RWPE2 (cell line): ENCODE measurements around the gene ZC3H7A.

Source experiments
- ATAC-seq: fragments of 200-7000 bp; cut with Tn5 transposase; 3 replicates; pipeline ENCODE4 v1.9.1; 2021; ENCODE audit warnings: low read depth
- DNase-seq: peaks from one replicate; pipeline ENCODE4 v3.0.0-alpha.2; 2020; ENCODE audit warnings: low spot score
- H3K27ac ChIP-seq: fragments of 450-650 bp; 2 replicates; pipeline ENCODE4 v1.5.1; 2017; ENCODE audit warnings: mild to moderate bottlenecking; ENCODE audit not compliant: poor library complexity, severe bottlenecking
- H3K27me3 ChIP-seq: fragments of 250-450 bp; sonication (Bioruptor Pico); 2 replicates; pipeline ENCODE4 v1.5.1; 2021; ENCODE audit warnings: mild to moderate bottlenecking, moderate library complexity; ENCODE audit not compliant: insufficient read depth, poor library complexity, severe bottlenecking
- H3K36me3 ChIP-seq: fragments of 250-450 bp; sonication (Bioruptor Pico); 2 replicates; pipeline ENCODE4 v1.5.1; 2020; ENCODE audit warnings: low read depth, mild to moderate bottlenecking, moderate library complexity
- H3K4me1 ChIP-seq: fragments of 250-450 bp; sonication (Bioruptor Pico); 2 replicates; pipeline ENCODE4 v1.5.1; 2021; ENCODE audit warnings: mild to moderate bottlenecking, moderate library complexity; ENCODE audit not compliant: insufficient read depth, poor library complexity, severe bottlenecking
- H3K4me3 ChIP-seq: fragments of 250-450 bp; sonication (Bioruptor Pico); 2 replicates; pipeline ENCODE4 v1.5.1; 2021; ENCODE audit warnings: mild to moderate bottlenecking, moderate library complexity; ENCODE audit not compliant: severe bottlenecking
- H3K9me3 ChIP-seq: fragments of 250-450 bp; sonication (Bioruptor Pico); 2 replicates; pipeline ENCODE4 v1.5.1; 2021; ENCODE audit warnings: mild to moderate bottlenecking, moderate library complexity; ENCODE audit not compliant: severe bottlenecking
- TF ChIP-seq, protein P1 (sequence below): fragments of 450-650 bp; IDR thresholded peaks from one replicate; pipeline ENCODE4 v1.5.1; 2017; ENCODE audit warnings: mild to moderate bottlenecking, moderate library complexity; ENCODE audit not compliant: poor library complexity, severe bottlenecking

Gene ZC3H7A

DNA sequence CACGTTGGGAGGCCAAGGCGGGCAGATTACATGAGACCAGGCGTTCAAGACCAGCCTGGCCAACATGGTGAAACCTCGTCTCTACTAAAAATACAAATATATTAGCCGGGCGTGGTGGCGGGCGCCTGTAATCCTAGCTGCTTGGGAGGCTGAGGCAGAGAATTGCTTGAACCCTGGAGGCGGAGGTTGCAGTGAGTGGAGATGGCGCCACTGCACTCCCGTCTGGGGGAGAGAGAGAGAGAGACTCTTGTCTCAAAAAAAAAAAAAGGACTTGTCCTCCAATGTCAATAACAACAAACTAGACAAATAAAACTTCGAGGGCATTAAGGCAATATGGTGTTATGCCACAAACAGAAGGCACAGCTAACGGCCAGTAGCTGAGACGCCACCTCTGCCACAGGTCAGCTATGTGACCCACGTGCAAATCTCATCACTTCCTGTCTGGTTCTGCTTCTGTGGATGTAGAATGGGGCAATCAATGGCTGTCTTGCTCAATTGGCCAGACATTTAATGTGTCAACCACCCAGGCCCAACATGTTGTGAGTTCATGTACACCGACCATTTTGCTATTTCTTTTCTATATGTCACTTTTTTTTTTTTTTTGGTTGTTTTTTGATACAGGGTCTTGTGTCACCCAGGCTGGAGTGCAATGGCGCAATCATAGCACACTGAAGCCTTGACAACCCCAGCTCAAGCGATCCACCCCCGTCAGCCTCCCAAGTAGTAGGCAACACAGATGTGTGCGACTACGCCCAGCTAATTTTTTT, 53.6 kb downstream of the ZC3H7A start:
- H3K27ac ChIP-seq = peak overlapping the region; percentile 71
- TF ChIP-seq, protein P1, sequence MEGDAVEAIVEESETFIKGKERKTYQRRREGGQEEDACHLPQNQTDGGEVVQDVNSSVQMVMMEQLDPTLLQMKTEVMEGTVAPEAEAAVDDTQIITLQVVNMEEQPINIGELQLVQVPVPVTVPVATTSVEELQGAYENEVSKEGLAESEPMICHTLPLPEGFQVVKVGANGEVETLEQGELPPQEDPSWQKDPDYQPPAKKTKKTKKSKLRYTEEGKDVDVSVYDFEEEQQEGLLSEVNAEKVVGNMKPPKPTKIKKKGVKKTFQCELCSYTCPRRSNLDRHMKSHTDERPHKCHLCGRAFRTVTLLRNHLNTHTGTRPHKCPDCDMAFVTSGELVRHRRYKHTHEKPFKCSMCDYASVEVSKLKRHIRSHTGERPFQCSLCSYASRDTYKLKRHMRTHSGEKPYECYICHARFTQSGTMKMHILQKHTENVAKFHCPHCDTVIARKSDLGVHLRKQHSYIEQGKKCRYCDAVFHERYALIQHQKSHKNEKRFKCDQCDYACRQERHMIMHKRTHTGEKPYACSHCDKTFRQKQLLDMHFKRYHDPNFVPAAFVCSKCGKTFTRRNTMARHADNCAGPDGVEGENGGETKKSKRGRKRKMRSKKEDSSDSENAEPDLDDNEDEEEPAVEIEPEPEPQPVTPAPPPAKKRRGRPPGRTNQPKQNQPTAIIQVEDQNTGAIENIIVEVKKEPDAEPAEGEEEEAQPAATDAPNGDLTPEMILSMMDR = no peak
- H3K4me3 ChIP-seq = peak overlapping the region; percentile 87
- no peak for ATAC-seq
- H3K9me3 ChIP-seq = no peaks in the 10 kb centered on the region
- DNase-seq = no peak
- peaks cover 13% of the 10 kb centered on the region for H3K4me1 ChIP-seq
- peaks cover 18% of the 10 kb centered on the region for H3K36me3 ChIP-seq
- no peaks in the 10 kb centered on the region for H3K27me3 ChIP-seq

DNA sequence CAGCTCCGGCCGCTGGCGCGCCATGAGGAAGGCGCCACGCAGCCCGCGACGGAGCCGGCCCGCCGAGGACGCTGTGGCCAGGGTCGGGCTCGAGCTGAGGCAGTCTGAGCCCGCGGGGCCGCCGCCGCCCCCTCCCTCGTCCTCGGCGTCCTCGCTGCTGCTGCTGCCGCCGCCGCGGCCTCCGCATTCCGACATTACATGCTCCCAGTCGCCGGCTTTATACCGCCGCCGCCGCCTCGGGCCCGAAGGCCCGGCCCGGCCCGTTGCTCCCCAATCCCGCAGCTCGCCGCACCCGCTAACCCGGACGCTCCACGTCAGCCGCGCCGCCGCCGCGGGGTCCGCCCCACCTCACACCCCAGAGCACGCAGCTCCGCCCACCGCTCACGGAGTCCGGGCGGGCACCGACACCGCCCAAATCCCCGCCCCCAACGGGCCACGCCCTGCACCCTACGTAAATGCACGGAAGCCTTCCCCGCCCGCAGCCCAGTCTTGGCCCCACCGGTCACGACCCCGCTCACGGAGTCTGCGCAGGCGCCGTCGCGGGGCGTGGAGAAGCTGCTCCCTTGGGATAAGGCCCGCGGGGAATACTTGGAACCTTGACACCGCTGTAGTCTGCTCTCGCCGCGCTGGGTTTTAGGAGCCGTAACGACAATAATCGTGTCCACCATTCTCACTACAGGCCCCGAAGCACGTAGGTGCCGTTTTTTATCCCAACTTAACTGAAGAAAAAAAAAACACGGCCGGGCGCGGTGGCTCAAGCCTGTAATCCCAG, 54.3 kb downstream of the ZC3H7A start, which contains the start of gene TXNDC11:
TSS of gene TXNDC11 (minus strand) at position 322 of the 772 bp plus-strand sequence. CDS start at position 195, 127 bp downstream.
- peak; percentile 92 for ATAC-seq
- Histone ChIP-seq H3K4me1 (peaks cover 13% of the 10 kb centered on the region), H3K27ac (peak within 1 kb of the TSS; percentile 71)

DNA sequence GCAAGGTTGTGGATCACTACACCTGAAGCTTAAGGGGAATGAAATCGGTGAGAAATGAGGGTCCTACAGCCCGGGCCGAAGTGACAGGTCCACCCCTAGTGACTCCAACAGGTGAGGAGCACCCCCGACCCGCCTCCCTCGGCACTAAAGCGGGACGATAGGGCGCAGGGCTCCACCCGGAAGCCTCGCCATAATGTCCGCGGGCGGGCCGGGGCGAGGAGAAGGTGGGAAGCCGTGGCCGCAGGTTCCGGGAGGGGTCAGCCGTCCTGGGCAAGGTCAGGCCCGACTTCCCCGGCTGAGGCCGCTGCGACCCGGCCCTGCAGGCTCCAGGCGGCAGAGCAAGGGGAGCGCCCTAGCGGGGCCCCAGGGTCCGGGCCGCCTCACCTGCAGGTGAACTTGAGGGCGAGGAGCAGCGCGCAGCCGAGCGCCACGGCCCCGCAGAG, 54.9 kb downstream of the ZC3H7A start:
- H3K9me3 ChIP-seq = no peaks in the 10 kb centered on the region
- H3K27me3 ChIP-seq = no peaks in the 10 kb centered on the region
- peak overlapping the region; percentile 87 for H3K4me3 ChIP-seq
- H3K27ac ChIP-seq = peak overlapping the region; percentile 71
- peaks cover 13% of the 10 kb centered on the region for H3K4me1 ChIP-seq
- TF ChIP-seq, protein P1 = no peak
- ATAC-seq (peak; percentile 24), DNase-seq (peak; percentile 68)
- H3K36me3 ChIP-seq = peaks cover 25% of the 10 kb centered on the region

More for the DNA sequence above, 54.3 kb downstream of the ZC3H7A start, which contains the start of gene TXNDC11:
- H3K36me3 ChIP-seq = peaks cover 24% of the 10 kb centered on the region
- H3K9me3 ChIP-seq = no peaks in the 10 kb centered on the region
- no peaks in the 10 kb centered on the region for H3K27me3 ChIP-seq
- TF ChIP-seq, protein P1 = no peak
- peak within 1 kb of the TSS; percentile 87 for H3K4me3 ChIP-seq
- peak; percentile 97 for DNase-seq

DNA sequence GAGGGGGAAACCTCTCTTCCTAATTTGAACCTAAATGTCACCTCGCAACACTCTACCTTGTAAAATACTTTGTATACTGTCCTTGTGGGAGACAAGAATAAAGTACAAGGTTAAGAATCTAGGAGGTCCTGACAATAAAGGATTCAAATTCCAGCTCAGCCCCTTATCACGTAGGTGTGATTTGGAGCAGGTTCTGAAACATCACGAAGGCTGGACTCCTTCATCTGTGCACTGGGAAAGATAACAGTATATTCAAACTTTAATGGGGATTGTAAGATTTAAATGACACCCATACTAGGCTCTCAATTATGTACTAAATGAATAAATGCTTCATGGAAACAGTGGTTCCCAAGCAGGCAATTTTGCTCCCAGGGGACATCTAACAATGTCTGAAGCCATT, 56.5 kb downstream of the ZC3H7A start:
- peaks cover 40% of the 10 kb centered on the region for H3K36me3 ChIP-seq
- peaks cover 13% of the 10 kb centered on the region for H3K4me1 ChIP-seq
- DNase-seq (no peak), ATAC-seq (no peak)
- H3K4me3 ChIP-seq = peak overlapping the region; percentile 87
- H3K27ac ChIP-seq = no peak overlapping the region
- TF ChIP-seq, protein P1 = no peak
- H3K9me3 ChIP-seq = no peaks in the 10 kb centered on the region
- H3K27me3 ChIP-seq = no peaks in the 10 kb centered on the region
